IPS-11a (cell line): ENCODE data around the gene EXOC3L1.

ENCODE experiments used
- H3K4me3 ChIP-seq: one replicate; pipeline ENCODE4 v1.5.1; 2013; ENCODE audit warnings: low read depth, low read length, control low read depth

EXOC3L1 gene

DNA sequence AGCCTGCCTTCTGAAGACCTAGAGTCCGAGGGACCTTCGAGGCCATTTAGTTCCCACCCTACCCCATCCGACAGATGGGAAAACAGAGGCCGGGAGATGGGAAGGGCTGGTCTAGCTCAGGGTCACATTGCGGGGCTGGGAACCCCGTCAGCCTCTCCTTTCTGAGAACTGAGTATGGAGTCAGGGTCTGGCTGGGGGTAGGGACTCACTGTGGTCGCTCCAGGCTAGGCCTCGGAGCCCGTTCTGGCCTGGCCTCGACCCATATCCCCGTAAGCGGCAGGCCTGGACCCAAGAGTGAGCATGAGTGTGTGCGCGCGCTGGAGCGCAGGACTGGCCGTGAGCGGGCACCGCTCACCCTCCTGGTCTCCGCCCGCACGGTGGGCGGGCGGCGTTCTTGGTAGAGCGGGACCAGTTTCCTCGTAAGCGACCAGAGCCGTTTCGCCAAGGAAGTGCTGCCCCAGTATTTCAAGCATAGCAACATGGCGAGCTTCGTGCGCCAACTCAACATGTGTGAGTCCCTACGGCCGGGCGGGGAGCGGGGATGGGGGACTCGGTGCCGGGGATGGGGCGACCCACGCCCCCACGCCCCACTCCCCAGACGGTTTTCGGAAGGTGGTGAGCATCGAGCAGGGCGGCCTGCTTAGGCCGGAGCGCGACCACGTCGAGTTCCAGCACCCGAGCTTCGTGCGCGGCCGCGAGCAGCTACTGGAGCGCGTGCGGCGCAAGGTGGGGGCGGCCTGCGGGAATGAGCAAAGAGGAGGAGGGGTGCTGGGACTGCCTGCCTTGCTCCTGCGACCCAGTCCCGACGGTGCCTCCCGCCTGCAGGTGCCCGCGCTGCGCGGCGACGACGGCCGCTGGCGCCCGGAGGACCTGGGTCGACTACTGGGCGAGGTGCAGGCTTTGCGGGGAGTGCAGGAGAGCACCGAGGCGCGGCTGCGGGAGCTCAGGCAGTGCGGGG is 24.5 kb downstream of the EXOC3L1 start:
- H3K4me3 ChIP-seq = no peak overlapping the region

DNA sequence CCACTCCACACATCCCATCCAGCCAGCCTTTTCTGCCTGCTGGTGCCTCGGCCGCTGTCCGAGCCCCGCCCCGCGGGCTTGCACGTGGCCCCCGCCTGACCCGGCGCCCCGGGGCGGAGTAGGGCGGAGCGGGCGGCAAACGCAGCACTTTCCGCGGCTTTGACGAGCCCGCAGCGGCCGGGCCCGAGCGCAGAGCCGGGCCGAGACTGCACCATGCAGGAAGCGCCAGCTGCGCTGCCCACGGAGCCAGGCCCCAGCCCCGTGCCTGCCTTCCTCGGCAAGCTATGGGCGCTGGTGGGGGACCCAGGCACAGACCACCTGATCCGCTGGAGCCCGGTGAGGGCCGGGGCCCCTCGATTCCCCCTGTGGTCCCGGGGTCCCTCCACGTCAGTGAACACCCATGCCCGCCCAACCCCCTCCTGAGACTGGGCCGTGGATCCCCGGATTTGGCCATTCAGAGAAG is 25.3 kb downstream of the EXOC3L1 start, which contains the start of gene HSF4:
Gene HSF4, plus strand, starts transcription at position 147 of the 463 bp plus-strand sequence. Its CDS starts 67 bp downstream, at position 214.
- no peak within 1 kb of the TSS for H3K4me3 ChIP-seq

DNA sequence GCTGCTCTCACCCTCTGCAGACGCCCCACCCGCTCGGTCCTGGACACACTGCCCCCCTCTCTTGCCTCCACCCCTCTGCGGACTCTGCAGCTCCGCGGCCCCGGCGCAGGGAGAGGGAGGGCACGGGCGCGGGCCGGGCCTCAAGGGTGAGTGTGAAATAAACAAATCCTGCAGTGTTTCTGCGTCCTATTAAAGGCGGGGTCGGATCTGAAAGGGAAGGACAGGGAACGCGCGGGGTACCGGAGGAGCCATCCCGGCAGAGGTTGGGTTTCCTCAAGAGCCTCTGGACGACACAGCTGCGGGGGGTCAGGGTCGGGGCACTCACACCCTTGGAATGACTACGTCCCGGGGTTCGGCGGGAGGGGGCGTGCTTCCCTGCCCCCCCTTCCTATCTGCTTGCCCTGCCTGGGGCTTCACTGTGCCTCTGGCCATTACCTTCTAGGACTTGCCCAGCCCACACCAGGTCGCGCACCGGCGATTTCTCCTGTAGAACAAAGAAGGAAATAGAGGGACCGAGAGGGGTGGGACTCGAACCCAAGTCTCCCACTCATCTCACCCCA is 25.9 kb downstream of the EXOC3L1 start:
- no peak overlapping the region for H3K4me3 ChIP-seq

DNA sequence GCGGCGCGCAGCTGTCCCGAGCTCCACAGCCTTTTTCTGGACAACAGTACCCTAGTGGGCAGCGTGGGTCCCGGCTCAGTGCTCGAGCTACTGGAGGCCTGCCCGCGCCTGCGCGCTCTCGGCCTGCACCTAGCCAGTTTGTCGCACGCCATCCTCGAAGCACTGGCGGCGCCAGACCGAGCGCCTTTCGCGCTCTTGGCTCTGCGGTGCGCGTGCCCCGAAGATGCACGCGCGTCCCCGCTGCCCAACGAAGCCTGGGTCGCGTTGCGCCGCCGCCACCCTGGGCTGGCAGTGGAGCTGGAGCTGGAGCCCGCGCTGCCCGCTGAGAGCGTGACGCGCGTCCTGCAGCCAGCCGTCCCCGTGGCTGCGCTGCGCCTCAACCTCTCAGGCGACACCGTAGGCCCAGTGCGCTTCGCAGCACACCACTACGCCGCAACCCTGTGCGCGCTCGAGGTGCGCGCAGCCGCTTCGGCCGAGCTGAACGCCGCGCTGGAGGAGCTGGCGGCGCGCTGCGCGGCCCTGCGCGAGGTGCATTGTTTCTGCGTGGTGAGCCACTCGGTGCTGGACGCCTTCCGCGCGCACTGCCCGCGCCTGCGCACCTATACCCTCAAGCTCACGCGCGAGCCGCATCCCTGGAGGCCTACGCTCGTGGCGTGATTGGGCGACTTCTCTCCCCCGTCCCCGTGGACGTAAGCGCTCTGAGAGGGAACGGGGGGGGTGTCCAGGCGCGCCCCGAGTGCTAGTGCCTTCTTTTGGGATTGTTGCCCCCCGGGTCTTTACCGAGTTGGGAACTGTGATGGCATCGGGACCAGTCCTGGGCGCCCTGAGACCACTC is 26.6 kb downstream of the EXOC3L1 start:
- no peak overlapping the region for H3K4me3 ChIP-seq

DNA sequence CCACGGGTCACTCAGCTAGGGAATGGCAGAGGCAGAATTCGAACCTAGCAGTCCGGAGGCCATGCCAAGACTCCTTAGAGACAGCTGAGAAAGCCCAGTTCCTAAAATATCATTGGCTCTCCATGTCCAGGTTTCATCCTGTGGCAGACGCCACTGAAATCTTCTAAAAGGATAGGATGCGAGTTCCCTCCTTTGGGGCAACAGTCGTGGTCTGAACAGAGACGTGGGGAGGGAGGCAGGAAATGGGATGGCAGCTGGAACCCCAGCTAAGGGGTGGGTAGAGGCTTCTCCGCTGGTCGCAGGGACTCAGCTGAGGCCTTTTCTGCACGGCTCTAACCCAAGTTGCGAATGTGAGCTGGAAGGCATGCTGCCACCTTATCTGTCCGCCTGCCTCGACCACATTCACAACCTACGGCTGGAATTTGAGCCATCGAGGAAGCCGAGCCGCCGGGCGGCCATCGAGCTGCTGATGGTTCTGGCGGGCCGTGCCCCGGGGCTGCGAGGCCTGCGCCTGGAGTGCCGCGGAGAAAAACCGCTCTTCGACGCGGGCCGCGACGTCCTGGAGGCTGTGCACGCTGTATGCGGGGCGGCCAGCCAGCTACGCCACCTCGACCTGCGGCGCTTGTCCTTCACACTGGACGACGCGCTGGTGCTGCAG is 27.3 kb downstream of the EXOC3L1 start:
- H3K4me3 ChIP-seq = no peak overlapping the region

DNA sequence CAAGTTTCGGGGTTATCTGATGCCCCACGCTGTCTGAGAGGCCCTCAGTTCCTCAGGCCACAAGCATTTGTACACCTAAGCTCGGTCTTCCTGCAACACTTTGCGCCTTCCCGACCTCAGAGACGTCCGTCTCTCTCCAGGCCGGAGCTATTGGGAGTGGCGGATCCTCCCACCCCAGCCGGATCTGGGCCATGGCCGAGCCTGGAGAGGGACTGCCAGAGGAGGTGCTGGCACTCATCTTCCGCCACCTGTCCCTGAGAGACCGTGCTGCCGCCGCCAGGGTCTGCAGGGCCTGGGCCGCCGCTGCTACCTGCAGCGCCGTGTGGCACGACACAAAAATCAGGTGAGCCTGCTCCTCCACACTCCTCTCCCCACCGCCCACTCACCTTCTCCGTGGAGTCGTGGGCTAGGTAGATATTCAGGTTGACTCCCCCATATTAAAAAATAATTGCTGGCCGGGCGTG is 28.3 kb downstream of the EXOC3L1 start:
- H3K4me3 ChIP-seq = no peak overlapping the region

DNA sequence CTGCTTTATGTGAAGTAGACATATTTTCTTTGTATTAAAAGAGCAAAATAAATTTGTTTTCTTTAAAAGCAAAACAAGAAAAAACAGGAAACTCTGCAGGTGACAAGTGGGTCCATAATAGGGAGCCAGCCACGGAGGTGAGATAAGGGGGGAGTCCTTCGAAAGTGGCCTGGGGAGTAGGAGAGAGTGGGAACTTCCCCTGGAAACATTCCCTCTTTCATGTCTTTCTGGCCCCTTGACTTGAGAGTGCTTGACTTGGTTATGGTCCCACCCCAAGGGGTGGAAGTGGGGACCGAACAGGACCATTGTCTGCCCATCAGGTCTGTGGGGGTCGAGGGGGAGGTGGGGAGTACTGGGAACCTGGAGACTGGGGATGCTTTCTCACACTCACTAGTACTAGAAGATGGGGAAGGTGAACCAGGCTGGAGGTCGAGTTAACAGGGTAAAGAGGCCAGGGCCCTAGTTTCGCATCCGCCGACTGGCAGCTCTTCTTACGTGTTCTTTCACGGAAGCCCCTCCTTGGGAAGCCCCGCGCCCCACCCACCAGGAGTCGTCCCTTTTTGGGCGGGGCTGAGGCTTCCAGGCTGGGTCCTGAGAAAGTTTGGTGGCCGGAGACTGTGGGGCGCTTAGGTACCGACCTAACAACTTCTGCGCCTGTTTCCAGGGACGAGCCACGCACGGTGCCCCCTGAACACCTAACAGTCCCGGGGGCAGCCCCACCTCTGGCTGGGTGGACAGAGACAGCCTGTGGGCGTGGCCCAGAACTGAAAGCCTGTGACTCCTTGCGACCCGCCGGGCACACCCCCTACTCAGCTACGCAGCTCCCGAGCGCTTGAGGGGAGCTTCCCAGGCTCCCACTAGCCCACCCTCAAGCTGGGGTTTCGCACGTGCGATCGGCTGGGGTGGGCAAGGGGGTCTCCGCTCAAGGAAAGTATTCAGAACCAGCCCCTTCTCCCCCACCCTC is 31.0 kb downstream of the EXOC3L1 start:
- peak overlapping the region; percentile 36 for H3K4me3 ChIP-seq

DNA sequence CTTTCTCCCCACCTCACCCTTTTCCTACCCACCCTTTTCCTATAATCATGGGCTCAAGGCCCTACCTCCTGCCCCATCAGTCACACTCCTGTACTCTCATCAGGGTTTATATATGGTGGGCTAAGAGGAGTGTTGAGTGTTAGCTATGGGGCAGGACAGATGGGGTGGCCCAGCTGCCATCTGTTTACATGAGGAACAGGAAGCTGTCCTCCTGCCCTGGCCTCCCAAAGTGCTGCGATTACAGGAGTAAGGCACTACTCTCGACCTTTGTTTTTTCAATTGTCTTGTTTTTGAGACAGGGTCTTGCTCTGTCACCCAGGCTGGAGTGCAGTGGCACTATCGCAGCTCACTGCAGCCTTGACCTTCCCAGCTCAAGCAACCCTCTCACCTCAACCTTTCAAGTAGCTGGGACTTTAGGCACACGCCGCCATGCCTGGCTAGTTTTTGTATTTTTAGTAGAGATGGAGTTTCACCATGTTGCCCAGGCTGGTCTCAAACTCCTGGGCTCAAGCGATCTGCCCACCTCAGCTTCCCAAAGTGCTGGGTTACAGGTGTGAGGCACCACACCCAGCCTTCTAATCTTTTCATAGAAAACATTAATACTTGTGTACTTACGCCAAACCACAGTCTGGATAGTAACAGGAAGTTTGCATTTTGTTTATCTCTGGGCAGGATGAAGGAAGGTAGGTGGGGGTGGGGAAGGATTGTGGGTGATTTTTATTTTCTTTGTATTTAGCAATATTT is 31.9 kb downstream of the EXOC3L1 start:
- no peak overlapping the region for H3K4me3 ChIP-seq

DNA sequence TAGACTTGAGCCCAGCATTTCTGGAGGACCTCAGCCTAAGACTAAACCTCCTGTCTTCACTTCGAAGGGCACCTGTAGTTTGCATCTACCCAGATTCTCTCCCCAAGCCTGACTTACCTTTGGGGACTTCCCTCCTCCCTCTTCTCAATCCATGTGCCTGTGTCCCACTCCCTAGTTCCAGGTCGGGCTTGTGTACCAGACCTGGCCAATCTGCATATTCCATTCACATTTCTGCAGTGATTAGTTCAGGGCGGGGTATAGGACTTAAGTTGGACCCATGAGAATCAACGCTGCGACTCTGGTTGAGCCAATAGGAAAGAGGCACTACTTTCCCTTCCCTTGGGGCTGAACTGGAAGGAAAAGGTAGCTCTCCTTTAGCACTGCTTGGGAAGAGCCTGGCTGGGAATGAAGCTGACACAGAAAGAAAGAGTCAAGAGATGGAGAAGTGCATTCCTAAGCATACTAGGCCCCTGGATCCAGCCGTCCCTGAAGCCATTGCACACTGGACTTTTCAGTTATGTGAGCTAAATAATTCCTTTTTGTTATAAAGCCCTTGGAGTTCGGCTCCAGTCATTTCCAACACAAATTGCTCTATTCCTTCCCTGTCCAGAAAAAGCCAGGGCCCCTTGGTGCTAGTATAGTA is 32.7 kb downstream of the EXOC3L1 start:
- H3K4me3 ChIP-seq = no peak overlapping the region

DNA sequence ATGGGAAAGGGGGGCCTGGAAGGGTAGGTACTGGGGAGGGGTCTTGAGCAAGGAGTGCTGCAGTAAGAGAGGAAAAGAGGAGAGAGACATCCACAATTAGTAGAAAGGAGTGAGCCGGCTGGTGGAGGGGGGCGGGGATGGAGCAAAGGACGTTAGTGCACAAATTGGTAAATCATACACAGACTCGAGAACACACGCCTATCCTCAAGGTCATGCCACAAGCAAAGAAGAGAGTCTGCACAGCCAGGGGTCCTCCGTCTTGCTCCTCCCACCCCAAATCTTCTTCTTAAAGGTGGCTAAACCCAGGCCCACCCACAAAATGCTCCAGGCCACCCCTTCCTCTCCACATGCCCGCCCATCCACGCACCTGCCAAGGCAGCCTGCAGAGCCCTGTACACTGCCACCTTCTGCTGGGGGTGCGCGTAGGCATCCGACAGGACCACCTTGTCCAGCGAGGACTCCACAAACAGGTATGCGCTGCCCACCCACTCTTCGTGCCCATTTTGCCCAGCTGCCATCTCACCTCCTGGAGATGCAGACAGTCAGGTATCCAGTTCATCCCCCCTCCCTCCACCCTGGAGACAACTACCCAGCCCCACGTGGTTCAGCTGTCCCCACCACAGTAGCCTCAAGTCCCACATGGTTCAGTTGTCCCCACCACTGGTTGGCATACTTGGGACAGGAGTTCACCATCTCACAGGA is 33.6 kb downstream of the EXOC3L1 start:
- no peak overlapping the region for H3K4me3 ChIP-seq

DNA sequence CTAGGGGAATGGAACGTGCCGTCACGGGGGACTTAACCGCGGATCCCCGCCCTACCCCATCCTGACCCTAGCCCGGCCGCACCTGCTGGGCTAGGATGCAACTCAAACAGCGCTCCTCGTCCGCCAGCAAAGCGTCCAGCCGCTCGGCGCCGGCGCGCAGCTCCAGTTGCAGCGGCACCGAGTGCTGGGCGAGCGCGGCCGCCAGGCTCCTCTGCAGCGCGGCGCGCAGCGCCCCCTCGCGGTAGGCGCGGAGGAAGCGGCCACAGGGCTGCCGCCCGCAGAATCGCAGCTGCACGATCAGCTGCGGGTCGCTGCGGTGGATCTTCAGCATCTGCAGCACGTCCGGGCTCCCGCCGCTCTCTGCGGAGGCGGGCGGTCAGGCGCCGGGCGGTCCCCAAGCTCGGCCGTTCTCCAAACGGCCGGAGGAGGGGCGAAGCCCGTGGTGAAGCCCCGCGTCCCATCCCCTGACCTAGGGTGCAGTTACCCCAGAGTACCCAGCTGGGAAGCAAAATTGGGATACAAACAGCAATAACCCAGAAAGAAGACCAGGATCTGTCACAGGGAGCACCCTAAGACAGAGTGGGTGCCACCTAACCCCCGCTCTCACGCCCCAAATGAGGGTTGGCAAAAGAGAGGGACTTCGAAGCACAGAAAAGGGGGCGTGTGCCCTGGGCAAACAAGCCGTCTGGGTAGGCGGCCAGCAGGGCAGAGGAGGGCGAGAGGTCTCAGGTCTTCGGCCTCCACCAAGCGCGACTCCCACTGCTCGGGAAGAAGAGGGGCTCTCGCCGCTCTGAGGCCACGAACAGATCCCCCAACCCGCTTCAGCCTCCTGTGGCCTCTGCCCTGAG is 34.4 kb downstream of the EXOC3L1 start:
- no peak overlapping the region for H3K4me3 ChIP-seq

DNA sequence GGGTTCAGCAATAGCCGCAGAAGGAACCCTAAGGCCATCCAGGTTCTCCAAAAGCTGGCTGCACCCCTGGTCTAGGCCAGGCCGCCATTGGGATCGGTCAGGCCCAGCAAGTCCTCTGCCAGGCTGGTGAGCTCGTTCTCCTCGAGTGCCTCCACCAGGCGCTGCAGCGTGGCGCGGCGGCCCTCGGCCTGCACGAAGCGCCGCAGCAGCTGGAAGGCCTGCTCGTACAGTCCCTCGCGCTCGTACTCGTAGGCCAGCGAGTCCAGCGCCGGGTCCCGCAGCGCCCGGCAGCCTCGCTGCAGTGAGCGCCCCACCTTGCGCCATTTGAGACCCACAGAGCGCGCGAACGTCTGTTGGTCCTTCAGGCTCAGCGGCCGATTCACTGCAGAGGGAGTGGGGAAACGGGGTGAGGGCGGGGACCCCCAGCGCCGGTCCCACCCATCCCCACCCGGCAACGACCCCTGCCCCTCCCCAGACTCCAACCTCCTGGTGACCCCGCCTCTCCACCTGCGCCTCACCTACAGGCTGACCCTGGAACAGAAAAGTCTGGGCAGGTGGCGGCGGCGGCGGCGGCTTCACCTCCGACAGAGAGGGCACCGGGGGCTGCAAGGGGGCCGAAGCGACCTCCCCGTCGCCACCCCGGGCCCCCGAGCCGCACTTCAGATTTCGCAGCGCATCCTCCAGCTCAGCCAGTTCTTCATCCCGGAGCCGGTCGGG is 35.2 kb downstream of the EXOC3L1 start:
- H3K4me3 ChIP-seq = no peak overlapping the region

DNA sequence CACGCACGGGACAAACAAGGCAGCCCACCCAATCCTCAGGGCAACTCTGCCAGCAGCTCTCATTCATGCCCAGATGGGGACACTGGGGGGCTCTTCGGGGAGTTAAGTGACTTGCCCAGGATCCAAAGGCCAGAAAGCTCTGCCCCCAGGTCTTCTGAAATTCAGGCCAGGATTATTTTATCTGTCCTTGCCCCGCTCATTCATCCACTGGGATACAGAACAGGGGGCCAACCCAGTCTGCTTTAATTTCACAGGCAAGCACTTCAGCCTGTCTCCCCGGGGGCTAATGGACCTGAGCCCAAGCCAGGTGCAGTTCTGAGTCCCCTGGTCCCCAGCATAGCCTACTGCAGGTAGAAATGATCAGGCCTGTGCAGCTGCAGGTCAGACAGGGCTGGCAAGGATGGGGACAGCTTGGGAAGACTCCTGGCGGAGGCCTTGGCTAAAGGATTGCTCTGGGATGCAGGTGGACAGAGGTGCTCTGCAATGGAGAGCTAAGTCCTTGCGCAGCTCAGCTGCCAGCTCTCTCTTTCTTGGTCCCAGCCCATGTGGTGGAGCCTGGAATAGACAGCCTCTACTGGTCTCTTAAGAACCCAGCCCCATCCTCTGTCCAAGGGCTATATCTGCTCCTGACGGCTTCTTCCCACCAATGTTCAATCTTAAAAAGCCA is 38.4 kb downstream of the EXOC3L1 start:
- H3K4me3 ChIP-seq = no peak overlapping the region

DNA sequence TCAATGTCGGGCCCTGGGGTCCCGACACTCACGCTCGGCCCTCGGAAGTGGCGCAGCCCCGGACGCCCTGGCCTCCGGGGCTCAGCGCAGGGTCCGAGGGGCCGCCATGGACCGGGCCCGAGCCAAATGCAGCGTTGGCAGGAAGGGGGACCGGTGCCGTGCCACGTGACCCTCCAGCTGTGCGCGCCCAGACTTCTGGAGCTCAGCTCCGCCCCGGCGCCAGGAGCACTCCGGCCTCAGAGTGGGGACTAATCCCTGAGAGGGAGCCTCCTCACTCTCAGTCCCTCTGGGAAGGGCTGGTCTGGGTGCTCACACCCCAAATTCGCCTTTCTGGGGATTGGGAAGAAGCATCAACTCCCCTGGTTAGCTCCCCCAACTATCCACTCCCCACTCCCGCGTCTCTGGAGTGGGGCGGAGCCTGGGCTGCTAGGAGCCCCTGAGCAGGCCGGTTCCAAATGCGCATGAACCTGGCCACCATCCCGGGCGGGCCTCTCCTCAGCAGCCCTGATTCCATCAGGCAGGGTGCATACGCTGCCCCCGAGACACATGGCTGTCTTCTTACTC is 39.0 kb downstream of the EXOC3L1 start, which contains the start of gene B3GNT9:
Gene B3GNT9, minus strand, starts transcription at position 166 of the 564 bp plus-strand sequence. CDS start 513 bp downstream, outside the sequence.
- H3K4me3 ChIP-seq = peak within 1 kb of the TSS; percentile 54
